ENCODE measurements around the gene MSI2. TPM values are rescaled to one million over a fixed set of nuclear protein-coding genes. Genes with fewer than 3 reads are reported as not detected.

The MSI2 gene
- total RNA-seq, 2 experiments from 2014 or later, result 107 to 111 TPM

DNA sequence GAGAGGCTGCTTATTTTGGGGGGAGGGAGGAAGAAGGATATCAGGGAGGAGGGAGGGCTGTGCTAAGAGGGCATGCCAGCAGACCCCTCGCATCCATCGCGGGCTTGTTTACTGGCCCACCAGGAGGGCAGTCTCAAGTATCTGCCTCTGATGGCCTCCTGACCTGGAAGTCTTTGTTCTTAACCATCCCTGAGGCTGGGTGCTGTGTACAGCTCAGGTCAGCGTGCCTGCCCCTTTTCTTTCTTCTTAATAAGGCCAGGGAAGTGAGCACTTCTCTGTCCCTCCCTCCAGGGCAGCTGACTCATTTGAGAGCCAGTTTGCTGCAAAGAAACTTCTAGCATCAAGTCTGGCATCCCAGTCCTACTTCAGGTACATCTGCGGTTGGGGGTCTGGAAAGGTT lies 331.8 kb downstream of the MSI2 start:
- no peak for DNase-seq
- no peak overlapping the region for H3K27ac Mint-ChIP-seq
- POLR2A ChIA-PET, result no interaction called here
- CTCF ChIA-PET, result interaction anchor here (2.9 kb wide), 1 partner anchor 11 kb away, joined by 16 read pairs; no protein-coding TSS in a partner anchor
- no peaks in the 10 kb centered on the region for H3K27me3 Mint-ChIP-seq
- no peak overlapping the region for H3K4me3 Mint-ChIP-seq
- H3K9me3 Mint-ChIP-seq, result no peaks in the 10 kb centered on the region
- no peaks in the 10 kb centered on the region for H3K4me1 Mint-ChIP-seq
- no peaks in the 10 kb centered on the region for H3K36me3 Mint-ChIP-seq (ENCODE audit: low read depth)

DNA sequence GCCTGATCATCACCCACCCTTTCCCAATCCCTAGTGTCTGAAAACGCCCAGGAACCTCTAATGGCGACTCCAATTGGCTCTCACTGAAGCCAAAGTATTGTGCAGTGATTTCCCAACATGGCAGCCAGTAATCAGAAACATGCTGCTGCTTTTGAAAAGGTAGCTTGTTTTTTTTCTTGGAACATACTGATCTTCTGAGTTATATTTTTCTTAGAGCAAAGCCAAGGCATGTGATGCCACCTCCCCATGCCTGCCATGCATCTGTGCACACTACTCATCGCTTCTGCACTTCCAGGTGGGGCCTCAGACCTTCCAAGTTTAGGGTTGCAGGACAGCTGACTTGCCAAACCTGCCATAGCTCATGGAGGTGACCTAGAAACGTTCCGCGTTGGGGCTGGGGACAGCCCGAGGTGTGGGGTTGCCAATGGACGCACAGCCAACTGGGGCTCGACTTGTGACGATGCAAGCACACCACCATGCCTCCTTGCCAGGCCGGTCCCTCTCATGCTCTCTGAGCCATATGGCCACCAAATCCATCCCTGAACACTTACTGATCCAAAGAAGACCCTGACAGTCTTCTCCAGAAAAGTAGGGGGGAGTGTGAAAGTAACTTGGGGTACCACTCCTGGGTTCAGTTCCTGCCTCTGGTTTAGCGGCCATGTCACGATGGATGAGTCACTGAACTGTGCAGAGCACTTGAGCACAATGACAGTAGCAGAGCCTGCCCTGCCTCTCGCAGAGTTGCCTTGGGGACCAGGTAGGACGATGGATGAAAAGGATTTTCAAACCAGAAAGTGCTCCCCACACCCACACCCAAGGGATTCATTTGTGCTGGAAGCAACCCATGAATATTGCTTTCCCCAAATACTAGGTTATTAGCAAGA lies 333.1 kb downstream of the MSI2 start:
- no peaks in the 10 kb centered on the region for H3K9me3 Mint-ChIP-seq
- H3K4me3 Mint-ChIP-seq, result no peak overlapping the region
- no peak overlapping the region for H3K27ac Mint-ChIP-seq
- ChIA-PET CTCF (interaction anchor here (2.9 kb wide), 1 partner anchor 9 kb away, joined by 16 read pairs; no protein-coding TSS in a partner anchor), POLR2A (no interaction called here)
- no peaks in the 10 kb centered on the region for H3K4me1 Mint-ChIP-seq
- no peaks in the 10 kb centered on the region for H3K27me3 Mint-ChIP-seq
- H3K36me3 Mint-ChIP-seq (ENCODE audit: low read depth), result peaks cover 6% of the 10 kb centered on the region
- no peak for DNase-seq

DNA sequence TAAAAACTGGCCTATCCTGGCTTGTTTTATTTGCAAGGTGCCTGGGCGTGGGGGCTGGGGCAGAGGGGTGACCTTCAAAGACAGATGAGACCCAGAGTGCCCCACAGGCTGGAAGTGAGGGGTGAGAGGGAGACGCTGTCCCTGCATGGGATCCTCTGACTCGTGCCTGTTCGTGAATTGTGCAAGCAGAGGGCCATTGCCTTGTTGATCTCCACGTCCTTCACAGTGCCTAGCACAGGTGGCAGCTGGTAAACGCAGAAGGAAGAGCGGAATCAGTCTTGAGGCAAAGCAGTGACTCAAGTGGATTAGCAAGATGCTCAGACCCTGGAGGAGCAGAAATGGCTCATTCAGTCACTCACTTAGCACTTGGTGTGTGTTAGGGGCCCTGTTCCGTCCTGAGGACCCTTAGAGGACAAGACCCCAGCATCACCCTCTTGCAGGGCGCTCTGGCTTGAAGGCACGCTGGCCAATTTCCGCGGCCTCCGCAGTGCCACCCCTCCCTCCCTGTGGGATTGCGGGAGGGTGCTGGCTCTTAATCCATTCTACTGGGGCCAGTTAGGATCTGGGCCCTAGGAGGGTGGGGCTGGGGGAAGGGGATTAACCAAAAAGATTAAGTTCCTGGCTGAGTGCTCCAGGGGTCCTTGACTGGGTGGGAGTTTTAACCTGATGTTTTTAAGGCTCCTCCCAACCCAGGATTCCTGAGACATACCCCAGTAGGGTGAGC lies 337.6 kb downstream of the MSI2 start:
- no peaks in the 10 kb centered on the region for H3K9me3 Mint-ChIP-seq

DNA sequence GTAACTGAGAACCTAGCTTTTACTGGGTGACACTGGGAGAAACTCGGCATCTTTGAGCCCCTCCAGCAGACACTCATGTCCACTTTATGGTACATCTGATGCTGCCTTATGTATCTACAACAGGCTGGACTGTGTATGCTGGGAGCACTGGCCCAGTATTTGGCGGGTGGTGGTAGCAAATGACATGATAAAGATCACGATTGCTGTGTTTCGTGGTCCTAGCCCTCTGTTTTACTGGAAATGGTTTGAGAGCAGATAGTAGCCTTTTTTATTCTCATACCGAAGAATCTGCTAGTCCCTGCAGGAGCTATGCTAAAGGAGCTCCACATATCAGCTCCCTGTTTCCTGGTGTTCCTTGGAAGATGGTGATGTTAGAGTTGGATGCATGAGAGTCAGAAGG lies 338.4 kb downstream of the MSI2 start:
- Mint-ChIP-seq H3K36me3 (ENCODE audit: low read depth) (peaks cover 27% of the 10 kb centered on the region), H3K27ac (no peak overlapping the region), H3K9me3 (no peaks in the 10 kb centered on the region), H3K4me3 (no peak overlapping the region), H3K4me1 (peaks cover 26% of the 10 kb centered on the region), H3K27me3 (no peaks in the 10 kb centered on the region)
- ChIA-PET POLR2A (no interaction called here), CTCF (interaction anchor here (0.6 to 2.2 kb wide), 4 partner anchors 77 to 189 kb away, joined by 3 to 8 read pairs (median 3); no protein-coding TSS in a partner anchor)
- DNase-seq, result no peak

More for the DNA sequence above, 337.6 kb downstream of the MSI2 start:
- H3K27me3 Mint-ChIP-seq, result no peaks in the 10 kb centered on the region
- ChIA-PET POLR2A (no interaction called here), CTCF (interaction anchor here (0.6 to 2.2 kb wide), 4 partner anchors 78 to 189 kb away, joined by 3 to 8 read pairs (median 4); no protein-coding TSS in a partner anchor)
- H3K4me3 Mint-ChIP-seq, result no peak overlapping the region
- DNase-seq, result no peak
- peaks cover 24% of the 10 kb centered on the region for H3K36me3 Mint-ChIP-seq (ENCODE audit: low read depth)
- H3K27ac Mint-ChIP-seq, result no peak overlapping the region
- H3K4me1 Mint-ChIP-seq, result peaks cover 17% of the 10 kb centered on the region

DNA sequence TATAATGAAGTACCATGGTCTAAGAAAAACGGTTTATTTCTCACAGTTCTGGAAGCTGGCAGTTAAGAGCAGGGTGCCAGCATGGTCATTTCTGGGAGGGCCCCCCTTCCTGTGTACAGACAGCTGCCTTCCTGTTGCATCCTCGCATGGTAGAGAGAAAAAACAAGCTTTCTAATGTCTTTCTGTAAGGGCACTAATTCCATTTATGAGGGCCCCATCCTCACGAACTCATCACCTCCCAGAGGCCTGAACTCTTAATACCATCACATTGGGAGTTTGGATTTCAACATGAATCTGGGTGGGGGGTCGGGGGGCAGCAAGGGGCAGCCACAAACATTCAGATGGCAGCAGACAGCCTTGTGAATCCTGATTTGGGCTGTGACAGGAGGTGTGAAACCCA lies 339.1 kb downstream of the MSI2 start:
- ChIA-PET CTCF (interaction anchor here (1.2 to 2.2 kb wide), 2 partner anchors 77 to 188 kb away, joined by 3 to 8 read pairs; no protein-coding TSS in a partner anchor), POLR2A (no interaction called here)
- Mint-ChIP-seq H3K27ac (no peak overlapping the region), H3K4me1 (peaks cover 33% of the 10 kb centered on the region), H3K36me3 (ENCODE audit: low read depth) (peaks cover 31% of the 10 kb centered on the region), H3K27me3 (no peaks in the 10 kb centered on the region), H3K4me3 (no peak overlapping the region), H3K9me3 (no peaks in the 10 kb centered on the region)
- no peak for DNase-seq

DNA sequence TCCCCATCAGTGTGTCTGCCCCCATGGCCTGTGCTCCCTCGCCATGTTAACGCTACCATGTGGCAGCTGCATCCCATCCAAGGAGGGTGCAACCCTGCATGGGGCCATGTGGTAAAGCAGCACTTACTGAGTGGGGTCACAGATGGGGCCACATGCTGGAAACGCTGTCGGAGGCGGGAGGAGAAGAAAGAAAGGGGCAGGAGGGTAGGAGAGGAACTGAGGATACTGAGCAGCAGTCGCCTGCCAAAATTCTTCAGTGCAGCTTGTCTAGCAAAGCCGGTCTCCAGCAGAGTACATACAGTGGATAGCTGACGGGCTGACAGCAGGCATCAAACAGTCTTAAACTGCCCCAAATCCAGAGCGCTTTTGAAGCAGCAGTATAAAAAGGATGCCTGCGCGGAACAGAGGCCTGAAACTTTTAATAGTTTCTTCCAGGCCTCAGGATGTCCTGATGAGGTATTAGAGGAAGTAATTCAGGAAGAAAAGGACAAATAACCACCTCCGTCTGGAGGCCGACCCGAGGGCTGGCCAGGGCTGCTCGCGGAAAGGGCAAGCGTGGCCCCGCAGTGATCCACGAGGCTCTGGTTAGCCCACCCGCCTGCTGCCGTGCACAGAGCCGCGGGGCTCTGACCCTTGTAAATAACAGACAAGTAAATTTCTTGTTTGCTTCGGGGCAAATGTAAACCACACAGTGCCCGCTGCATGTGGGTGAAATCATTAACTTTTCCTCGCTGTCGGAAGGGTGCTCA lies 339.8 kb downstream of the MSI2 start:
- Mint-ChIP-seq H3K27me3 (no peaks in the 10 kb centered on the region), H3K9me3 (no peaks in the 10 kb centered on the region), H3K4me1 (peaks cover 39% of the 10 kb centered on the region), H3K36me3 (ENCODE audit: low read depth) (peaks cover 36% of the 10 kb centered on the region), H3K27ac (peak overlapping the region; percentile 28), H3K4me3 (no peak overlapping the region)
- CTCF ChIA-PET, result interaction anchor here (1.2 to 2.2 kb wide), 2 partner anchors 76 to 188 kb away, joined by 3 to 8 read pairs; no protein-coding TSS in a partner anchor
- POLR2A ChIA-PET, result no interaction called here
- DNase-seq, result no peak

DNA sequence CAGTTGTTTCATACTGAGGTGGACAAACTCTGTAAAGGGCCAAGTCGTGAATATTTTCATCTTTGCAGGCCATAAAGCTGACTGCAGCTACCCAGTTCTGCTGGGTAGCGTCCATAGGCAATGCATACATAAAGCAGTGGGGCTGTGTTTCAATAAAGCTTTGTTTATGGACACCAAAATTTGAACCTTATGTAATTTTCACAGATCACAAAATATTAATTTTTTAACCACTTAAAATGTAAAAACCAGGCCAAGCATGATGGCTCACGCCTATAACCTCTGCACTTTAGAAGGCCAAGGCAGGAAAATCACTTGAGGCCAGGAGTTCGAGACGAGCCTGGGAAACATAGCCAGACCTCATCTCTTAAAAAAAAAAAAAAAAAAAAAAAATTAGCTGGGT lies 340.8 kb downstream of the MSI2 start:
- Mint-ChIP-seq H3K27ac (no peak overlapping the region), H3K36me3 (ENCODE audit: low read depth) (peaks cover 44% of the 10 kb centered on the region), H3K27me3 (no peaks in the 10 kb centered on the region), H3K9me3 (no peaks in the 10 kb centered on the region), H3K4me3 (no peak overlapping the region), H3K4me1 (peaks cover 48% of the 10 kb centered on the region)
- DNase-seq, result no peak
- ChIA-PET CTCF (interaction anchor here (0.8 to 5.1 kb wide), 14 partner anchors 9 to 359 kb away, joined by 3 to 122 read pairs (median 6); no protein-coding TSS in a partner anchor), POLR2A (interaction anchor here (2.0 kb wide), 1 partner anchor 75 kb away, joined by 9 read pairs; no protein-coding TSS in a partner anchor)

DNA sequence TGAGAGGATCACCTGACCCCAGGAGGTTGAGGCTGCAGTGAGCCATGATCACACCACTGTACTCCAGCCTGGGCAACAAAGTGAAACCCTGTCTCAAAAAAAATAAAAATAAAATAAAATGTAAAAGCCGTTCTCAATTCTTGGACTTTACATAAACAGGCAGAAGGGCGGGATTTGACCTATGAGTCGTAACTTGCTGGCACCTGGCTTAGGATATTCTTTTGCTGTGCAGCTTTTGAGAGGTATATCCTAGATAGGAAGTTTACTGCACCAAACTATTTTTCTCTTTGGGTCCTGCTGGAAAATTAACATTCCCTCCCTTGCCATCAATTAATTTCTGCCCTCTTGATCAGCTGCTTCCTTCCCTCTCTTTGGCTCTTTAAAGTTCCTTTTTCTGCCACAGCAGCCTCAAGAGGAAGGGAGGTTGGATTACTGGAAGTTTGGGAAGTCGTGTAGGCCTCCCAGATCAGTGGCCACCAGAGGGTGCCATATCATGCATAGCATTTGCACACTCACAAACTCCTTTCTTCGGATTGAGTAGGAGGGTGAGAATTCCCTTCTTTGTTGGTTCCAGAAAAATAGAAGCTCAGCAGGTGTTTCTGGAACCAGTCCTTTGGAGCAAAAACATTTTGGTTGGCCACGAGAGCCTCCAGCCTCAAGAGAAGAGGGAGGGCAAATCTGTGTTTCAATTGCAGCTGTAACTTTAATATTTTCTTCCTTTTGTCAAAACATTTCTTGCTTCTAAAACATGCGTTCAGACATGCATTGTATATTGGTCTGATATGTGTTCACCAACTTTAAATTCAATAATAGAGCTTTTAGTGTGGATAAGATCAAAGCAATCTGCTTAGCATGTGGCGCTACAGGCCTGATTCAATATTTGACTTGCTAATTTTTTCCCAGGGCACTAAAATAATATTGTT lies 341.5 kb downstream of the MSI2 start:
- Mint-ChIP-seq H3K9me3 (no peaks in the 10 kb centered on the region), H3K4me3 (no peak overlapping the region), H3K27me3 (no peaks in the 10 kb centered on the region), H3K4me1 (peaks cover 55% of the 10 kb centered on the region), H3K27ac (peak overlapping the region; percentile 96), H3K36me3 (ENCODE audit: low read depth) (peaks cover 44% of the 10 kb centered on the region)
- ChIA-PET POLR2A (interaction anchor here (1.0 to 2.0 kb wide), 7 partner anchors 11 to 74 kb away, joined by 3 to 9 read pairs (median 4); no protein-coding TSS in a partner anchor), CTCF (interaction anchor here (0.8 to 5.1 kb wide), 23 partner anchors 9 to 355 kb away, joined by 3 to 122 read pairs (median 4); no protein-coding TSS in a partner anchor)
- peak; percentile 47 for DNase-seq

DNA sequence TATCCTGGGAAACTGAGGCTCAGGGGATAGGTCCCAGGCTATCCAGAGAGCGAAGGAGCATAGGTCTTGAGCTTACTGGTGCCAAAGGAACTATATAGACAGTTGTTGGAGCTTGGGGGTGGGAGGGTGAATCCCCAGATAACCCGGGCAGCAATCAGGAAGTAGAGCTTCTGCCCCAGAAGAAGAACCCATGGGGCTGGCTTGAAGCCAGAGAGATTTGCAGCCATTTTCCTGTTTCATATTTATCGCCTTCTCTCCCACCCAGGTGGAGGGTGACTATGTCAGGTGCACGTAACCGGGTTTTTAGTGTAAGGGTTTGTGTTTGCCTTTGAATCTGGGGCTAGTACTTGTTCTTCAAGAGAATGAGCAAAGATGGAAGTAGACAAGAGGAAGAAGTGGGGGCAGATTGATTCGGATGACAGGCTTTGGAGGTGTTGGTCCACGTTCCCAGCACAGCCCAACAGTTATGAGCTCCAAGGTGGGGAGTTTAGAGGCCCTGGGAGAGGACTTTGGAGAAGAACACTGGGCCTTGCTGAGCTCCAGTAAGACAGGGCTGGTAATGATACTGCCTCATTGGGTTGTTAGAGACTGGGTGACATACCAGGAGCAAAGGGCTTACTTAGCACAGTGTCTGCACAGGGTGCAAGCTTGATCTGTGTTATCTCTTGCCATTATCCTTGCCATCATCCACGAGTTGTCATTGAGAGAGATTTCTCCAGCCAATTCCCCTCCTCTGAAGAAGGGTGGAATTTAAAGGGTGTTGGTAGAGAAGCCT lies 343.1 kb downstream of the MSI2 start:
- H3K27ac Mint-ChIP-seq, result peak overlapping the region; percentile 96
- ChIA-PET POLR2A (interaction anchor here (0.7 to 2.0 kb wide), 10 partner anchors 8 to 515 kb away, joined by 3 to 9 read pairs (median 4); partner anchors contain the start of gene AKAP1), CTCF (interaction anchor here (0.6 to 5.1 kb wide), 8 partner anchors 11 to 356 kb away, joined by 3 to 122 read pairs (median 4); no protein-coding TSS in a partner anchor)
- H3K4me1 Mint-ChIP-seq, result peaks cover 72% of the 10 kb centered on the region
- no peaks in the 10 kb centered on the region for H3K9me3 Mint-ChIP-seq
- DNase-seq, result peak; percentile 26
- peaks cover 37% of the 10 kb centered on the region for H3K36me3 Mint-ChIP-seq (ENCODE audit: low read depth)
- H3K27me3 Mint-ChIP-seq, result no peaks in the 10 kb centered on the region
- peak overlapping the region; percentile 16 for H3K4me3 Mint-ChIP-seq

DNA sequence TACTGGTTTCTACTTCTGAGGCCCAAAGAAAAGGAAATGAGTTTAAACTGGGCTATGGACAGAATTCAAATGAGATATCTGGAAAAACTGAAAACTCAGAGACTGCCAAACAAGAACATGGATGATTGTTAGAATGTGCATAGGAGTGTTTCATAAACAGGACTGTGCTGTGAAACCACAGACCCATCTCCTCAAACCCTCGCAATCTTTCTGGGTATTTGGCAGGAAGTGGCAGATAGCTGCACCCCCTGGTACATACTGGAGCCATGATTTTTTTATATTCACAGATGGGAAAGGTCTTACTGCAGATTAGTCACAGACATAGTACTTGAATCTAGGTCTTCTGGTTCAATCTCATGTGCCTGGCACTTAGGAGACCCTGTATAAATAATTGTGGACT lies 343.8 kb downstream of the MSI2 start:
- POLR2A ChIA-PET, result interaction anchor here (1.0 to 1.8 kb wide), 5 partner anchors 32 to 515 kb away, joined by 3 to 4 read pairs (median 3); partner anchors contain the start of gene AKAP1
- Mint-ChIP-seq H3K27ac (peak overlapping the region; percentile 96), H3K36me3 (ENCODE audit: low read depth) (peaks cover 32% of the 10 kb centered on the region), H3K4me3 (peak overlapping the region; percentile 6), H3K4me1 (peaks cover 78% of the 10 kb centered on the region), H3K27me3 (no peaks in the 10 kb centered on the region), H3K9me3 (no peaks in the 10 kb centered on the region)
- peak; percentile 77 for DNase-seq
- CTCF ChIA-PET, result interaction anchor here (1.1 to 5.1 kb wide), 6 partner anchors 12 to 357 kb away, joined by 3 to 122 read pairs (median 7); no protein-coding TSS in a partner anchor

Measured in activated CD4-positive, alpha-beta memory T cell treated with anti-CD3 and anti-CD28 coated beads, Interleukin-2, amount 10 ng/mL, durations not matched to agents 7 days and 5 days (primary cell).